ENCODE data around the gene PER3.

The PER3 gene

GRCh38 chr1:7810395-7810794, 26.3 kb downstream of the PER3 start:
- no peak overlapping the region for H3K9ac ChIP-seq (ENCODE audit: low read depth, low read length)
- peaks cover under 1% of the 10 kb centered on the region for H3K36me3 ChIP-seq (ENCODE audit: control insufficient read depth, insufficient read depth, low read length)
- H3K4me1 ChIP-seq (ENCODE audit: control insufficient read depth, insufficient read depth, low read length) = no peaks in the 10 kb centered on the region
- H3K4me3 ChIP-seq (ENCODE audit: low read depth, low read length) = no peak overlapping the region
- no peaks in the 10 kb centered on the region for H3K27me3 ChIP-seq (ENCODE audit: control insufficient read depth, insufficient read depth, low read length)
- H3K9me3 ChIP-seq (ENCODE audit: control insufficient read depth, insufficient read depth, low read length) = peaks cover 6% of the 10 kb centered on the region

GRCh38 chr1:7811476-7811875, 27.4 kb downstream of the PER3 start:
- Histone ChIP-seq H3K4me1 (ENCODE audit: control insufficient read depth, insufficient read depth, low read length) (no peaks in the 10 kb centered on the region), H3K9me3 (ENCODE audit: control insufficient read depth, insufficient read depth, low read length) (peaks cover 6% of the 10 kb centered on the region), H3K27me3 (ENCODE audit: control insufficient read depth, insufficient read depth, low read length) (no peaks in the 10 kb centered on the region), H3K9ac (ENCODE audit: low read depth, low read length) (no peak overlapping the region), H3K4me3 (ENCODE audit: low read depth, low read length) (no peak overlapping the region), H3K36me3 (ENCODE audit: control insufficient read depth, insufficient read depth, low read length) (no peaks in the 10 kb centered on the region)

GRCh38 chr1:7813677-7814373, 29.7 kb downstream of the PER3 start:
- Histone ChIP-seq H3K9me3 (ENCODE audit: control insufficient read depth, insufficient read depth, low read length) (peaks cover 6% of the 10 kb centered on the region), H3K36me3 (ENCODE audit: control insufficient read depth, insufficient read depth, low read length) (no peaks in the 10 kb centered on the region), H3K4me3 (ENCODE audit: low read depth, low read length) (no peak overlapping the region), H3K9ac (ENCODE audit: low read depth, low read length) (no peak overlapping the region), H3K27me3 (ENCODE audit: control insufficient read depth, insufficient read depth, low read length) (no peaks in the 10 kb centered on the region), H3K4me1 (ENCODE audit: control insufficient read depth, insufficient read depth, low read length) (no peaks in the 10 kb centered on the region)

- peaks cover 6% of the 10 kb centered on the region for H3K36me3 ChIP-seq (ENCODE audit: control insufficient read depth, insufficient read depth, low read length)
- H3K4me1 ChIP-seq (ENCODE audit: control insufficient read depth, insufficient read depth, low read length) = no peaks in the 10 kb centered on the region
- no peaks in the 10 kb centered on the region for H3K27me3 ChIP-seq (ENCODE audit: control insufficient read depth, insufficient read depth, low read length)
- no peak overlapping the region for H3K9ac ChIP-seq (ENCODE audit: low read depth, low read length)
- H3K4me3 ChIP-seq (ENCODE audit: low read depth, low read length) = no peak overlapping the region
- H3K9me3 ChIP-seq (ENCODE audit: control insufficient read depth, insufficient read depth, low read length) = no peaks in the 10 kb centered on the region
These were observed 37.2 kb downstream of the PER3 start for GRCh38 chr1:7821282-7821681.

- no peak overlapping the region for H3K4me3 ChIP-seq (ENCODE audit: low read depth, low read length)
- no peaks in the 10 kb centered on the region for H3K27me3 ChIP-seq (ENCODE audit: control insufficient read depth, insufficient read depth, low read length)
- peaks cover 12% of the 10 kb centered on the region for H3K36me3 ChIP-seq (ENCODE audit: control insufficient read depth, insufficient read depth, low read length)
- no peaks in the 10 kb centered on the region for H3K4me1 ChIP-seq (ENCODE audit: control insufficient read depth, insufficient read depth, low read length)
- no peak overlapping the region for H3K9ac ChIP-seq (ENCODE audit: low read depth, low read length)
- H3K9me3 ChIP-seq (ENCODE audit: control insufficient read depth, insufficient read depth, low read length) = no peaks in the 10 kb centered on the region
These were observed 40.6 kb downstream of the PER3 start for GRCh38 chr1:7824701-7825100.

GRCh38 chr1:7826363-7826762, 42.3 kb downstream of the PER3 start:
- peaks cover 12% of the 10 kb centered on the region for H3K36me3 ChIP-seq (ENCODE audit: control insufficient read depth, insufficient read depth, low read length)
- no peak overlapping the region for H3K9ac ChIP-seq (ENCODE audit: low read depth, low read length)
- H3K9me3 ChIP-seq (ENCODE audit: control insufficient read depth, insufficient read depth, low read length) = no peaks in the 10 kb centered on the region
- H3K4me3 ChIP-seq (ENCODE audit: low read depth, low read length) = no peak overlapping the region
- H3K4me1 ChIP-seq (ENCODE audit: control insufficient read depth, insufficient read depth, low read length) = no peaks in the 10 kb centered on the region
- H3K27me3 ChIP-seq (ENCODE audit: control insufficient read depth, insufficient read depth, low read length) = no peaks in the 10 kb centered on the region

GRCh38 chr1:7827126-7827955, 43.2 kb downstream of the PER3 start:
- Histone ChIP-seq H3K9ac (ENCODE audit: low read depth, low read length) (no peak overlapping the region), H3K27me3 (ENCODE audit: control insufficient read depth, insufficient read depth, low read length) (no peaks in the 10 kb centered on the region), H3K4me3 (ENCODE audit: low read depth, low read length) (no peak overlapping the region), H3K36me3 (ENCODE audit: control insufficient read depth, insufficient read depth, low read length) (peaks cover 12% of the 10 kb centered on the region), H3K9me3 (ENCODE audit: control insufficient read depth, insufficient read depth, low read length) (no peaks in the 10 kb centered on the region), H3K4me1 (ENCODE audit: control insufficient read depth, insufficient read depth, low read length) (no peaks in the 10 kb centered on the region)

- H3K27me3 ChIP-seq (ENCODE audit: control insufficient read depth, insufficient read depth, low read length) = no peaks in the 10 kb centered on the region
- H3K4me3 ChIP-seq (ENCODE audit: low read depth, low read length) = no peak overlapping the region
- peaks cover 9% of the 10 kb centered on the region for H3K36me3 ChIP-seq (ENCODE audit: control insufficient read depth, insufficient read depth, low read length)
- H3K4me1 ChIP-seq (ENCODE audit: control insufficient read depth, insufficient read depth, low read length) = no peaks in the 10 kb centered on the region
- no peaks in the 10 kb centered on the region for H3K9me3 ChIP-seq (ENCODE audit: control insufficient read depth, insufficient read depth, low read length)
- no peak overlapping the region for H3K9ac ChIP-seq (ENCODE audit: low read depth, low read length)
These were observed 47.4 kb downstream of the PER3 start for GRCh38 chr1:7831458-7831857.

- no peaks in the 10 kb centered on the region for H3K9me3 ChIP-seq (ENCODE audit: control insufficient read depth, insufficient read depth, low read length)
- peaks cover 5% of the 10 kb centered on the region for H3K36me3 ChIP-seq (ENCODE audit: control insufficient read depth, insufficient read depth, low read length)
- no peak overlapping the region for H3K4me3 ChIP-seq (ENCODE audit: low read depth, low read length)
- H3K27me3 ChIP-seq (ENCODE audit: control insufficient read depth, insufficient read depth, low read length) = no peaks in the 10 kb centered on the region
- no peak overlapping the region for H3K9ac ChIP-seq (ENCODE audit: low read depth, low read length)
- no peaks in the 10 kb centered on the region for H3K4me1 ChIP-seq (ENCODE audit: control insufficient read depth, insufficient read depth, low read length)
These were observed 48.9 kb downstream of the PER3 start for GRCh38 chr1:7833035-7833434.

GRCh38 chr1:7838714-7839113, 54.6 kb downstream of the PER3 start:
- Histone ChIP-seq H3K36me3 (ENCODE audit: control insufficient read depth, insufficient read depth, low read length) (no peaks in the 10 kb centered on the region), H3K9ac (ENCODE audit: low read depth, low read length) (no peak overlapping the region), H3K27me3 (ENCODE audit: control insufficient read depth, insufficient read depth, low read length) (no peaks in the 10 kb centered on the region), H3K4me3 (ENCODE audit: low read depth, low read length) (no peak overlapping the region), H3K4me1 (ENCODE audit: control insufficient read depth, insufficient read depth, low read length) (no peaks in the 10 kb centered on the region), H3K9me3 (ENCODE audit: control insufficient read depth, insufficient read depth, low read length) (no peaks in the 10 kb centered on the region)

GRCh38 chr1:7839526-7839925, 55.4 kb downstream of the PER3 start:
- H3K4me1 ChIP-seq (ENCODE audit: control insufficient read depth, insufficient read depth, low read length) = no peaks in the 10 kb centered on the region
- H3K4me3 ChIP-seq (ENCODE audit: low read depth, low read length) = no peak overlapping the region
- no peaks in the 10 kb centered on the region for H3K27me3 ChIP-seq (ENCODE audit: control insufficient read depth, insufficient read depth, low read length)
- H3K36me3 ChIP-seq (ENCODE audit: control insufficient read depth, insufficient read depth, low read length) = no peaks in the 10 kb centered on the region
- no peak overlapping the region for H3K9ac ChIP-seq (ENCODE audit: low read depth, low read length)
- no peaks in the 10 kb centered on the region for H3K9me3 ChIP-seq (ENCODE audit: control insufficient read depth, insufficient read depth, low read length)

- H3K36me3 ChIP-seq (ENCODE audit: control insufficient read depth, insufficient read depth, low read length) = no peaks in the 10 kb centered on the region
- no peaks in the 10 kb centered on the region for H3K27me3 ChIP-seq (ENCODE audit: control insufficient read depth, insufficient read depth, low read length)
- H3K9me3 ChIP-seq (ENCODE audit: control insufficient read depth, insufficient read depth, low read length) = no peaks in the 10 kb centered on the region
- no peak overlapping the region for H3K9ac ChIP-seq (ENCODE audit: low read depth, low read length)
- no peak overlapping the region for H3K4me3 ChIP-seq (ENCODE audit: low read depth, low read length)
- no peaks in the 10 kb centered on the region for H3K4me1 ChIP-seq (ENCODE audit: control insufficient read depth, insufficient read depth, low read length)
These were observed 58.4 kb downstream of the PER3 start for GRCh38 chr1:7842517-7842916.
